Smooth muscle cell (in vitro differentiated cells): ENCODE results near the gene SRC. TPM values are rescaled to one million over a fixed set of nuclear protein-coding genes. Genes with fewer than 3 reads are reported as not detected.
"Not testable (repeated sequence)": the region's sequence is repeated elsewhere in the genome, so short reads cannot be mapped to it uniquely, and the experiment has no call there.

Source experiments
- DNase-seq: peaks from one replicate; lab custom pipeline; 2025; ENCODE audit not compliant: unreplicated experiment; lab: John Stamatoyannopoulos, UW
- H2AFZ ChIP-seq: fragments of 200-600 bp; sonication (generic); 2 replicates; pipeline ENCODE4 v1.6.0; 2016; ENCODE audit warnings: antibody characterized with exemption, low read depth, mild to moderate bottlenecking
- H3F3A ChIP-seq: fragments of 200-600 bp; sonication (generic); 2 replicates; pipeline ENCODE4 v1.6.0; 2017; ENCODE audit warnings: antibody characterized with exemption, low read depth
- H3K27ac ChIP-seq: fragments of 200-600 bp; sonication (generic); 2 replicates; pipeline ENCODE4 v1.5.1; 2016; ENCODE audit warnings: low read depth, mild to moderate bottlenecking
- H3K27me3 ChIP-seq: fragments of 200-600 bp; sonication (generic); 2 replicates; pipeline ENCODE4 v1.6.1; 2016; ENCODE audit warnings: low read depth, mild to moderate bottlenecking
- H3K36me3 ChIP-seq: fragments of 200-600 bp; sonication (generic); 2 replicates; pipeline ENCODE4 v1.5.1; 2016; ENCODE audit warnings: low read depth
- H3K4me1 ChIP-seq: fragments of 200-600 bp; sonication (generic); 2 replicates; pipeline ENCODE4 v1.5.1; 2016; ENCODE audit warnings: low read depth
- H3K4me2 ChIP-seq: fragments of 200-600 bp; sonication (generic); 2 replicates; pipeline ENCODE4 v1.6.0; 2016; ENCODE audit warnings: mild to moderate bottlenecking
- H3K4me3 ChIP-seq: fragments of 200-600 bp; sonication (generic); 2 replicates; pipeline ENCODE4 v1.5.1; 2016; ENCODE audit warnings: mild to moderate bottlenecking
- H3K79me2 ChIP-seq: fragments of 200-600 bp; sonication (generic); 2 replicates; pipeline ENCODE4 v1.6.0; 2016; ENCODE audit warnings: low read depth, mild to moderate bottlenecking
- H3K9ac ChIP-seq: fragments of 200-600 bp; sonication (generic); 2 replicates; pipeline ENCODE4 v1.6.0; 2016; ENCODE audit warnings: low read depth
- H3K9me3 ChIP-seq: fragments of 200-600 bp; sonication (generic); replicated peaks from 2 replicates; pipeline ENCODE4 v1.5.1; 2016; ENCODE audit warnings: low read depth
- H4K20me1 ChIP-seq: fragments of 200-600 bp; sonication (generic); 2 replicates; pipeline ENCODE4 v1.6.0; 2016; ENCODE audit warnings: low read depth
- CTCF ChIP-seq: fragments of 200-600 bp; sonication (generic); IDR thresholded peaks from 2 replicates; pipeline ENCODE4 v1.5.1; 2017; ENCODE audit warnings: borderline replicate concordance, mild to moderate bottlenecking, antibody characterized with exemption; ENCODE audit not compliant: insufficient read depth, poor library complexity, severe bottlenecking
- WGBS: methylation state at CpG from one replicate; pipeline ENCODE4 v1.1.7; 2016; ENCODE audit warnings: low lambda C conversion rate; 5-methylcytosine and 5-hydroxymethylcytosine counted together
- polyA plus RNA-seq: library from polyadenylated mRNA; unstranded; fragments of >200 nt; fragmentation: Nextera tagmentation; extraction: Ambion mirVana; gene quantifications from 2 replicates; pipeline ENCODE4 v1.2.1, GENCODE V29; 2016
- total RNA-seq: library from RNA; depleted of rRNA; stranded (reverse); fragments of >200 nt; gene quantifications from 2 replicates; pipeline ENCODE4 v1.2.3, GENCODE V29; 2014

The SRC gene
- total and polyA plus RNA-seq, 2 experiments from 2014 or later = 26.0 to 36.5 TPM

- Histone ChIP-seq H3K9ac (no peak overlapping the region), H3F3A (no peaks in the 10 kb centered on the region), H3K4me3 (no peak overlapping the region), H3K4me1 (no peaks in the 10 kb centered on the region), H3K79me2 (peaks cover 95% of the 10 kb centered on the region), H3K4me2 (no peak overlapping the region), H2AFZ (no peak overlapping the region), H3K9me3 (no peaks in the 10 kb centered on the region), H3K27me3 (no peaks in the 10 kb centered on the region), H4K20me1 (peaks cover 86% of the 10 kb centered on the region), H3K36me3 (peaks cover 8% of the 10 kb centered on the region), H3K27ac (no peak overlapping the region)
- WGBS = 94% methylated on average over 2 of the region's 2 CpGs
- no peak for DNase-seq
- no peak for TF ChIP-seq CTCF
Measured at GRCh38 chr20:37366743-37367142, 20.8 kb downstream of the SRC start.

- H3K79me2 ChIP-seq = peaks cover 96% of the 10 kb centered on the region
- H4K20me1 ChIP-seq = peaks cover 84% of the 10 kb centered on the region
- H3K36me3 ChIP-seq = peaks cover 8% of the 10 kb centered on the region
- no peak overlapping the region for H3K4me3 ChIP-seq
- H3F3A ChIP-seq = no peaks in the 10 kb centered on the region
- H3K9ac ChIP-seq = no peak overlapping the region
- H3K9me3 ChIP-seq = no peaks in the 10 kb centered on the region
- H2AFZ ChIP-seq = no peak overlapping the region
- H3K4me1 ChIP-seq = no peaks in the 10 kb centered on the region
- 95% methylated on average over 8 of the region's 8 CpGs for WGBS
- H3K27ac ChIP-seq = no peak overlapping the region
- H3K4me2 ChIP-seq = no peak overlapping the region
- no peaks in the 10 kb centered on the region for H3K27me3 ChIP-seq
- no peak for TF ChIP-seq CTCF
- DNase-seq = no peak
Measured at GRCh38 chr20:37369846-37370245, 23.9 kb downstream of the SRC start.

- peaks cover 98% of the 10 kb centered on the region for H3K79me2 ChIP-seq
Measured at GRCh38 chr20:37371845-37372244, 25.9 kb downstream of the SRC start.

GRCh38 chr20:37372441-37372840 is 26.5 kb downstream of the SRC start:
- Histone ChIP-seq H2AFZ (no peak overlapping the region), H3K27ac (no peak overlapping the region), H3K27me3 (no peaks in the 10 kb centered on the region), H3K9me3 (no peaks in the 10 kb centered on the region), H3K4me2 (no peak overlapping the region), H3K4me1 (no peaks in the 10 kb centered on the region), H3K4me3 (no peak overlapping the region), H4K20me1 (peaks cover 93% of the 10 kb centered on the region), H3F3A (no peaks in the 10 kb centered on the region), H3K9ac (no peak overlapping the region), H3K79me2 (peaks cover 98% of the 10 kb centered on the region), H3K36me3 (no peaks in the 10 kb centered on the region)
- 81% methylated on average over 3 of the region's 3 CpGs for WGBS
- no peak for DNase-seq
- TF ChIP-seq CTCF = no peak

More at GRCh38 chr20:37371845-37372244, 25.9 kb downstream of the SRC start:
- H3K9ac ChIP-seq, H2AFZ ChIP-seq, H3K36me3 ChIP-seq, H3K9me3 ChIP-seq, H3K4me1 ChIP-seq, DNase-seq, H3K4me2 ChIP-seq, H3F3A ChIP-seq, H3K27me3 ChIP-seq, H3K27ac ChIP-seq, H3K4me3 ChIP-seq: not testable (repeated sequence)
- peaks cover 91% of the 10 kb centered on the region for H4K20me1 ChIP-seq
- WGBS = 96% methylated on average over 9 of the region's 9 CpGs
